A172 (cell line): Measurements from ENCODE around the gene TRIM13. TPM values are rescaled to one million over a fixed set of nuclear protein-coding genes. Genes with fewer than 3 reads are reported as not detected.
"Not testable (repeated sequence)": the region's sequence is repeated elsewhere in the genome, so short reads cannot be mapped to it uniquely, and the experiment has no call there.

ENCODE experiments used
- DNase-seq: peaks from one replicate; pipeline ENCODE4 v3.0.0-alpha.2; 2015; ENCODE audit warnings: low spot score
- total RNA-seq: library from RNA; depleted of rRNA; stranded (reverse); fragments of >200 nt; shearing (Covaris generic); gene quantifications from 2 replicates; pipeline ENCODE4 v1.2.3, GENCODE V29; 2014; rRNA removed

Gene TRIM13
- total RNA-seq, 1 experiment from 2014 or later: 26.8 TPM

DNA sequence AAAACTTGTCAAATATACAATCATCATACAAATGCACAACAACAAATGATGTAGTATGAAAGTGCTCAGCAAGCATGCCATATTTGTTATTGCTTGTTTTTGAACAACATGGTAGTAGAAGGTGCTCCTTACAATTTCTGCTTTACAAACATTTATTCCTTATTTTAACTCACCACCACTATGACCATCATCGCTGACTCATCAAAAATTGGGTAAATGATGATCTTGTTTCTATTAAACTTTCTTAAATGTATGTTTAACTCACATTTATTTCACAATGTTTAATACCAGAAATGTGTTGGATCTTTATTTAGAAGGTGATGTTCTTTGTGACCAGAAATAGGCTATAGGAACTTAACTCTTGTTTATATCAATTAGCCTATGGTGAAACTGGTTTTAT is 63.9 kb downstream of the TRIM13 start:
- DNase-seq: no peak

DNA sequence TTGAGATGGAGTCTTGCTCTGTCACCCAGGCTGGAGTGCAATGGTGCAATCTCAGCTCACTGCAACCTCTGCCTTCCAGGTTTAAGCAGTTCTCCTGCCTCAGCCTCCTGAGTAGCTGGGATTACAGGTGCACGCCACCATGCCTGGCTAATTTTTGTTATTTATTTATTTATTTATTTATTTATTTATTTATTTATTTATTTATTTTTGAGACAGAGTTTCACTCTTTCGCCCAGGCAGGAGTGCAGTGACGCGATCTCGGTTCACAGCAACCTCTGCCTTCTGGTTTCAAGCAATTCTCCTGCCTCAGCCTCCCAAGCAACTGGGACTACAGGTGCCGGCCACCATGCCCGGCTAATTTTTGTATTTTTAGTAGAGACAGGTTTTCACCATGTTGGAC is 65.5 kb downstream of the TRIM13 start:
- not testable (repeated sequence) for DNase-seq

DNA sequence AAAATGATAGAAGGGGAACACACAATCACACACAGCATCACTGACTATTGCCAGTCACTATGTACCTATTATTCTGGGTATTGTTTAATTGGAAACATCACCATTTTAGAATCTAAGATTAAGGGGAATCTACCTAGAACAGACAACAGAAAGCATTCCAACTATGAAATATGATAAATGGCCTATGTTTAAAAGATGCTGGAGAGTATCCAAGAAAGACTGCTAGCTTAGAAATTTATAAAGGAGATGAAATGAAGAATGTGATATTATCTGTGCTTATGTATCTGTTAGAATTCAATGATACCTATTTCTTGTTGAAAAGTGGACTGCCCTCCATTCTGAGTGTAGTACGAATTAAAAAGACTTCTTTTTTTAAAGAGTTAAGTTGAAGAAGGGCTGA is 68.9 kb downstream of the TRIM13 start:
- no peak for DNase-seq

Other genes starting within 250 kb of the TRIM13 start
- gene KPNA3, start 204.4 kb upstream of the TRIM13 start, total RNA-seq: 41.3 and 41.7 TPM in 2 replicates
- gene SPRYD7, start 60.7 kb upstream of the TRIM13 start, total RNA-seq: 15.4 and 19.2 TPM in 2 replicates
- 0.47 and 2.6 TPM in 2 replicates for gene KCNRG, start 18.4 kb downstream of the TRIM13 start, total RNA-seq